ENCODE results near the gene HSP90B1. TPM values are rescaled to one million over a fixed set of nuclear protein-coding genes. Genes with fewer than 3 reads are reported as not detected.

The HSP90B1 gene
- 100 to 1,000 TPM; 301 to 515 (median 395) TPM for total RNA-seq
- 100 to 1,000 TPM in 2 of 3 donors, 10 to 100 TPM in 1; 72.6 to 240 (median 216) TPM for polyA plus RNA-seq
- long read RNA-seq, donor 1, transcript HSP90B1-201 (18 exons, 2,858 nt) = major isoform, 16 of 71 reads
- long read RNA-seq, donor 1, partial matches to known transcripts = 50 of 71 reads
- long read RNA-seq, donor 1, other reads (novel, unspliced or antisense) = 0 of 71 reads
- long read RNA-seq, donor 2, transcript HSP90B1-201 (18 exons, 2,858 nt) = major isoform, 41 of 178 reads
- long read RNA-seq, donor 2, partial matches to known transcripts = 116 of 178 reads
- long read RNA-seq, donor 2, other reads (novel, unspliced or antisense) = 20 of 178 reads
- long read RNA-seq, donor 3, transcript HSP90B1-201 (18 exons, 2,858 nt) = major isoform, 14 of 151 reads
- long read RNA-seq, donor 3, partial matches to known transcripts = 125 of 151 reads
- long read RNA-seq, donor 3, other reads (novel, unspliced or antisense) = 11 of 151 reads
- long read RNA-seq, donor 4, transcript HSP90B1-201 (18 exons, 2,858 nt) = major isoform, 7 of 12 reads
- long read RNA-seq, donor 4, partial matches to known transcripts = 5 of 12 reads
- long read RNA-seq, donor 4, other reads (novel, unspliced or antisense) = 0 of 12 reads
- long read RNA-seq, donor 5, transcript HSP90B1-201 (18 exons, 2,858 nt) = major isoform, 22 of 253 reads
- long read RNA-seq, donor 5, transcript HSP90B1-204 (2 exons, 839 nt) = minor isoform, 5 of 253 reads
- long read RNA-seq, donor 5, partial matches to known transcripts = 220 of 253 reads
- long read RNA-seq, donor 5, other reads (novel, unspliced or antisense) = 5 of 253 reads
- long read RNA-seq, donor 6, transcript HSP90B1-201 (18 exons, 2,858 nt) = major isoform, 79 of 445 reads
- long read RNA-seq, donor 6, transcript HSP90B1-204 (2 exons, 839 nt) = minor isoform, 7 of 445 reads
- long read RNA-seq, donor 6, partial matches to known transcripts = 336 of 445 reads
- long read RNA-seq, donor 6, other reads (novel, unspliced or antisense) = 23 of 445 reads
- long read RNA-seq, donor 7, transcript HSP90B1-201 (18 exons, 2,858 nt) = major isoform, 9 of 271 reads
- long read RNA-seq, donor 7, partial matches to known transcripts = 249 of 271 reads
- long read RNA-seq, donor 7, other reads (novel, unspliced or antisense) = 5 of 271 reads
- long read RNA-seq, donor 8, transcript HSP90B1-201 (18 exons, 2,858 nt) = major isoform, 22 of 269 reads
- long read RNA-seq, donor 8, transcript HSP90B1-204 (2 exons, 839 nt) = minor isoform, 5 of 269 reads
- long read RNA-seq, donor 8, partial matches to known transcripts = 236 of 269 reads
- long read RNA-seq, donor 8, other reads (novel, unspliced or antisense) = 6 of 269 reads
- long read RNA-seq, donor 9, transcript HSP90B1-201 (18 exons, 2,858 nt) = major isoform, 19 of 383 reads
- long read RNA-seq, donor 9, partial matches to known transcripts = 341 of 383 reads
- long read RNA-seq, donor 9, other reads (novel, unspliced or antisense) = 16 of 383 reads
- long read RNA-seq, donor 10, transcript HSP90B1-201 (18 exons, 2,858 nt) = major isoform, 12 of 86 reads
- long read RNA-seq, donor 10, partial matches to known transcripts = 74 of 86 reads
- long read RNA-seq, donor 10, other reads (novel, unspliced or antisense) = 0 of 86 reads

GRCh38 chr12:103930034-103930786 lies at the start of gene HSP90B1:
Gene HSP90B1, plus strand, starts transcription at chr12:103930410. Its CDS starts 106 bp downstream, at chr12:103930516.
- Histone ChIP-seq H3K4me1 (peaks cover 30 to 58% (median 46%) of the 10 kb centered on the region in 4 donors), H3K36me3 (peaks cover 17 to 35% (median 30%) of the 10 kb centered on the region in 4 donors), H3K27me3 (no peaks in the 10 kb centered on the region), H3K9me3 (no peaks in the 10 kb centered on the region), H3K4me3 (peak within 1 kb of the TSS; percentile 64 to 88 (median 81)), H3K27ac (peak within 1 kb of the TSS; percentile 94 to 97 (median 94))
- 0 to 1% (median 1%) methylated on average over 31 to 56 of the region's 56 CpGs for WGBS, 5 donors
- DNase-seq = peak; percentile 99 to 100
- TF ChIP-seq CTCF (IDR thresholded peaks at IDR 0.05) = no peak
- TF ChIP-seq EP300 (IDR thresholded peaks at IDR 0.05) = peak; percentile 39
- TF ChIP-seq POLR2A (IDR thresholded peaks at IDR 0.05) = peak in 2 of 4 donors; percentile 58 to 88
- peak; percentile 83 to 94 (median 90) for TF ChIP-seq POLR2AphosphoS5 (IDR thresholded peaks at IDR 0.05)
- intact Hi-C loops (cut with DNase I; ENCODE audit: low total_unique reads) = no loop called here

DNA sequence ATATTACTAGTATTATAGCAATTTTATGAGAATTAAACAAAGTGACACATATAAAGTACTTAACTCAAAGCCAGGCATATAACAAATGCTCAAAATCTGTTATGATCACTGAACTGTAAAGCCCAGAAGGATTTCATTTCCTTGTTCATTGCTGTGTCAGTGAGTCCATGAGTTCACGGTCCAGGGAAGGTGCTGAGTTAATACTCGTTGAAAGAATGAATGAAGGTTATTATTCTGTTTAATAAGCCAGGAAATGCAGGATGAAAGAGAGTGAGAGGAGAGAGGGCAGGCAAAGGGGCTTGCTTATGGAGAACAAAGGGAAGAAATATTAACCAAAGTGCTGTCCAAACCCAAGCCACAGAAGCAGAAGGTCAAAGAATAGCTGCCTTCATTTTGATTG lies 48.9 kb upstream of the HSP90B1 start:
- Histone ChIP-seq H3K4me3 (no peak overlapping the region), H3K4me1 (peaks cover 0 to 5% (median 2%) of the 10 kb centered on the region in 4 donors), H3K36me3 (no peaks in the 10 kb centered on the region), H3K27me3 (no peaks in the 10 kb centered on the region), H3K9me3 (no peaks in the 10 kb centered on the region), H3K27ac (no peak overlapping the region)
- 45 to 65% (median 61%) methylated on average over 2 of the region's 2 CpGs for WGBS, 5 donors
- intact Hi-C loops (cut with DNase I; ENCODE audit: low total_unique reads) = no loop called here
- no peak for TF ChIP-seq POLR2A (IDR thresholded peaks at IDR 0.05)
- no peak for TF ChIP-seq POLR2AphosphoS5 (IDR thresholded peaks at IDR 0.05)
- TF ChIP-seq EP300 (IDR thresholded peaks at IDR 0.05) = no peak
- no peak for TF ChIP-seq CTCF (IDR thresholded peaks at IDR 0.05)
- DNase-seq = no peak

- H3K27ac ChIP-seq = no peak overlapping the region
- 55 to 69% (median 61%) methylated on average over 2 of the region's 2 CpGs for WGBS, 5 donors
- no peaks in the 10 kb centered on the region for H3K9me3 ChIP-seq
- no peak for TF ChIP-seq POLR2A (IDR thresholded peaks at IDR 0.05)
- TF ChIP-seq CTCF (IDR thresholded peaks at IDR 0.05) = no peak
- no peak for TF ChIP-seq POLR2AphosphoS5 (IDR thresholded peaks at IDR 0.05)
- no peak for TF ChIP-seq EP300 (IDR thresholded peaks at IDR 0.05)
- no peaks in the 10 kb centered on the region for H3K36me3 ChIP-seq
- DNase-seq = no peak
- H3K4me1 ChIP-seq = peaks cover 0 to 5% (median 1%) of the 10 kb centered on the region in 4 donors
- no peak overlapping the region for H3K4me3 ChIP-seq
- intact Hi-C loops (cut with DNase I; ENCODE audit: low total_unique reads) = no loop called here
- H3K27me3 ChIP-seq = no peaks in the 10 kb centered on the region
Observed at GRCh38 chr12:103882861-103883596, 47.2 kb upstream of the HSP90B1 start.

All from stomach (tissue), 19 donors.